Esophagus squamous epithelium (tissue), 4 donors: Measurements from ENCODE around the gene NLRP8.

ENCODE experiments used
- POLR2A ChIP-seq, 4 donors: fragments of 450-650 bp; IDR thresholded peaks; one replicate each; pipeline ENCODE4 v1.6.1; 2017; ENCODE audit warnings: antibody characterized with exemption in 4 of 4, mild to moderate bottlenecking in 4 of 4, moderate library complexity in 3 of 4
- TF ChIP-seq, protein P1 (sequence below), 6 experiments: fragments of 450-650 bp in 4 of 6; fragments of 200-600 bp in 2 of 6; sonication (generic) in 2 of 6; IDR thresholded peaks; one replicate each; pipeline ENCODE4 v1.5.1; 2016 to 2019; ENCODE audit warnings: antibody characterized with exemption in 6 of 6, mild to moderate bottlenecking in 4 of 6, moderate library complexity in 4 of 6

DNA sequence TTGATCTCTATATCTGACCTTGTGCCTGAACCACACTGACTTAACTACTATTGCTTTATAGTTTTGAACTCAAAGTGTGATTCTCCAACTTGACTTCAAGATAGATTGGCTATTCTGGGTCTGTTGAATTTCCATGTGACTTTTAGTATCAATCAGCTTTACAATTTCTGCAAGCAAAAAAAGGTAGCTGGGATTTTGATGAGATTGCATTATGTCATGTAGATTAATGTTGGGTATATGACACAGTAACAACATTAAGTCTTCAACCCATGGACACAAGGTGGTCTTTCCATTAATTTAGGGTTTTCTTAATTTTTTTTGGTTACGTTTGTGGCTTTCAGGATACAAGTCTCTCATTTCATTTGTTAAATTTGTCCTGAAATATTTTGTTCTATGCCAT, 67.1 kb downstream of the NLRP8 start:
- no peak for TF ChIP-seq POLR2A (IDR thresholded peaks at IDR 0.05)
- TF ChIP-seq, protein P1, sequence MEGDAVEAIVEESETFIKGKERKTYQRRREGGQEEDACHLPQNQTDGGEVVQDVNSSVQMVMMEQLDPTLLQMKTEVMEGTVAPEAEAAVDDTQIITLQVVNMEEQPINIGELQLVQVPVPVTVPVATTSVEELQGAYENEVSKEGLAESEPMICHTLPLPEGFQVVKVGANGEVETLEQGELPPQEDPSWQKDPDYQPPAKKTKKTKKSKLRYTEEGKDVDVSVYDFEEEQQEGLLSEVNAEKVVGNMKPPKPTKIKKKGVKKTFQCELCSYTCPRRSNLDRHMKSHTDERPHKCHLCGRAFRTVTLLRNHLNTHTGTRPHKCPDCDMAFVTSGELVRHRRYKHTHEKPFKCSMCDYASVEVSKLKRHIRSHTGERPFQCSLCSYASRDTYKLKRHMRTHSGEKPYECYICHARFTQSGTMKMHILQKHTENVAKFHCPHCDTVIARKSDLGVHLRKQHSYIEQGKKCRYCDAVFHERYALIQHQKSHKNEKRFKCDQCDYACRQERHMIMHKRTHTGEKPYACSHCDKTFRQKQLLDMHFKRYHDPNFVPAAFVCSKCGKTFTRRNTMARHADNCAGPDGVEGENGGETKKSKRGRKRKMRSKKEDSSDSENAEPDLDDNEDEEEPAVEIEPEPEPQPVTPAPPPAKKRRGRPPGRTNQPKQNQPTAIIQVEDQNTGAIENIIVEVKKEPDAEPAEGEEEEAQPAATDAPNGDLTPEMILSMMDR (IDR thresholded peaks at IDR 0.05) = no peak
